GM21786 (cell line): ENCODE measurements around the gene PTGIS.

Source experiments
- ATAC-seq: cut with Tn5 transposase; IDR thresholded peaks from one replicate; pipeline ENCODE4 v1.9.1; 2021; ENCODE audit not compliant: unreplicated experiment

The PTGIS gene

GRCh38 chr20:49560646-49561045, 7.3 kb downstream of the PTGIS start:
- no peak for ATAC-seq

GRCh38 chr20:49560186-49560585, 7.8 kb downstream of the PTGIS start:
- no peak for ATAC-seq

- no peak for ATAC-seq
Measured at GRCh38 chr20:49559411-49560081, 8.4 kb downstream of the PTGIS start.

- no peak for ATAC-seq
Measured at GRCh38 chr20:49558826-49559225, 9.1 kb downstream of the PTGIS start.

- no peak for ATAC-seq
Measured at GRCh38 chr20:49557449-49557848, 10.5 kb downstream of the PTGIS start.

- no peak for ATAC-seq
Measured at GRCh38 chr20:49556621-49557020, 11.3 kb downstream of the PTGIS start.

- ATAC-seq: no peak
Measured at GRCh38 chr20:49549801-49550551, 18.0 kb downstream of the PTGIS start.

- no peak for ATAC-seq
Measured at GRCh38 chr20:49548371-49548947, 19.5 kb downstream of the PTGIS start.

- no peak for ATAC-seq
Measured at GRCh38 chr20:49545572-49545971, 22.4 kb downstream of the PTGIS start.

- ATAC-seq: no peak
Measured at GRCh38 chr20:49544535-49544934, 23.4 kb downstream of the PTGIS start.

- no peak for ATAC-seq
Measured at GRCh38 chr20:49543858-49544437, 24.0 kb downstream of the PTGIS start.

GRCh38 chr20:49543071-49543857, 24.7 kb downstream of the PTGIS start:
- no peak for ATAC-seq

GRCh38 chr20:49542514-49542991, 25.4 kb downstream of the PTGIS start:
- no peak for ATAC-seq

- no peak for ATAC-seq
Measured at GRCh38 chr20:49541733-49542513, 26.0 kb downstream of the PTGIS start.

GRCh38 chr20:49540687-49541435, 27.1 kb downstream of the PTGIS start:
- ATAC-seq: no peak

- ATAC-seq: no peak
Measured at GRCh38 chr20:49540232-49540620, 27.7 kb downstream of the PTGIS start.

GRCh38 chr20:49539481-49540231, 28.3 kb downstream of the PTGIS start:
- ATAC-seq: no peak

- no peak for ATAC-seq
Measured at GRCh38 chr20:49538950-49539349, 29.0 kb downstream of the PTGIS start.

- ATAC-seq: no peak
Measured at GRCh38 chr20:49534255-49534712, 33.7 kb downstream of the PTGIS start.
